PC-9 (cell line): ENCODE results near the gene ACTR3.

ENCODE experiments used
- EZH2 ChIP-seq: fragments of 200-600 bp; sonication (generic); IDR thresholded peaks from 2 replicates; pipeline ENCODE4 v1.8.0; 2017; ENCODE audit warnings: antibody characterized with exemption, low read depth
- TF ChIP-seq, protein P1 (sequence below): fragments of 200-600 bp; sonication (generic); conservative IDR thresholded peaks from 2 replicates; pipeline ENCODE4 v1.6.1; 2017; ENCODE audit warnings: mixed run types, antibody characterized with exemption, mild to moderate bottlenecking, moderate library complexity

DNA sequence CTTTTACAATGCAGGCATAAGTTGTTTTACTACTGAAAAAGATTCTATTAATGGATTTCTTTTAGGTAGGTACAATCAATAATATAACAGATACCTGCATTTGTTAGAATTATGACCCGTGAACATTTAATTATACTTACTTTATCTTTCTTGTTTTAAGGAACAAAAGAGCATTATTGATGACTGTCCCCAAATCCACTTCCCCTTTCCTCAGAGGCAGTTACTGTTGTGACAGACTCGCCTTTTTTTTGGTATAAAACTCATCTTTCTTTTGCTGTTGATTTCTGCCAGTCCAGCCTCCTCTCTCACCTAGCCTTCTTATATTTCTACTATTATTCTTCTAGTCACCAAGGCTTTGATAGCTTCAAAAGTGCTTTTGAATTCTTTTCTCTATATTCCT lies 12.1 kb downstream of the ACTR3 start:
- TF ChIP-seq, protein P1, sequence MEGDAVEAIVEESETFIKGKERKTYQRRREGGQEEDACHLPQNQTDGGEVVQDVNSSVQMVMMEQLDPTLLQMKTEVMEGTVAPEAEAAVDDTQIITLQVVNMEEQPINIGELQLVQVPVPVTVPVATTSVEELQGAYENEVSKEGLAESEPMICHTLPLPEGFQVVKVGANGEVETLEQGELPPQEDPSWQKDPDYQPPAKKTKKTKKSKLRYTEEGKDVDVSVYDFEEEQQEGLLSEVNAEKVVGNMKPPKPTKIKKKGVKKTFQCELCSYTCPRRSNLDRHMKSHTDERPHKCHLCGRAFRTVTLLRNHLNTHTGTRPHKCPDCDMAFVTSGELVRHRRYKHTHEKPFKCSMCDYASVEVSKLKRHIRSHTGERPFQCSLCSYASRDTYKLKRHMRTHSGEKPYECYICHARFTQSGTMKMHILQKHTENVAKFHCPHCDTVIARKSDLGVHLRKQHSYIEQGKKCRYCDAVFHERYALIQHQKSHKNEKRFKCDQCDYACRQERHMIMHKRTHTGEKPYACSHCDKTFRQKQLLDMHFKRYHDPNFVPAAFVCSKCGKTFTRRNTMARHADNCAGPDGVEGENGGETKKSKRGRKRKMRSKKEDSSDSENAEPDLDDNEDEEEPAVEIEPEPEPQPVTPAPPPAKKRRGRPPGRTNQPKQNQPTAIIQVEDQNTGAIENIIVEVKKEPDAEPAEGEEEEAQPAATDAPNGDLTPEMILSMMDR, result no peak
- no peak for TF ChIP-seq EZH2
